Measurements from ENCODE around the gene C17orf107.

The C17orf107 gene

DNA sequence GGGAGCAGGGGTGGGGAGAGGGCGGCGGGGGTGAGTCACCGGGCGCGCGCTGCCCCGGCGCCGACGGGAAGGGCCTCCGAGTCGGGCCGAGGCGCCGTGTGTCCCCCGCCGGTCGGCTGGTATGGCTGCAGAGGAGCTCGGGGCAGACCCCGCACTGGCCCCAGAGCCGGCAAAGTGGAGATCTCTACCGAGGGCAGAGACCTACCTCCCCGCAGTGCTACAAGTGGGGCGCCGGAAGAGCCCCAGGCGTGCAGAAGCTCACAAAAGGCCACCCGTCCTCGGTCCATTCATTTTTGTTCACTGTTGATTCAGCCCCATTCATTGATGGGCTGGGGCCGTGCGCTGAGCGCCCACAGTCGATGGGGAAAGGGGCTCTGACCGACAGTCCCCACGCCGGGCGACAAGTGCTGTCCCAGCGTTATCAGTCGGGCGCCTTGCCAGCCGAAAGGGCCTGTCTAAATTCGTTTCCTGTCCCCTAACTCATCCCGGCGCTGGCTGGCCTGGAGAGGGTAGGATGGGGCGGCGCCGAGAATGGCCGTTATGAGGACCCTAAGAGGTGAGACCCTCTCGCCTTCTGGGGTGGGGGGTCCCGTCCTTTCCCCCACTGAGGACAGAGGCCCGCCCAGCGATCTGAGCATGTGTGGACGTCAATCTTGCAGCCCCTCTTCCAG lies 50.9 kb downstream of the C17orf107 start:
- no peak for FAIRE-seq

DNA sequence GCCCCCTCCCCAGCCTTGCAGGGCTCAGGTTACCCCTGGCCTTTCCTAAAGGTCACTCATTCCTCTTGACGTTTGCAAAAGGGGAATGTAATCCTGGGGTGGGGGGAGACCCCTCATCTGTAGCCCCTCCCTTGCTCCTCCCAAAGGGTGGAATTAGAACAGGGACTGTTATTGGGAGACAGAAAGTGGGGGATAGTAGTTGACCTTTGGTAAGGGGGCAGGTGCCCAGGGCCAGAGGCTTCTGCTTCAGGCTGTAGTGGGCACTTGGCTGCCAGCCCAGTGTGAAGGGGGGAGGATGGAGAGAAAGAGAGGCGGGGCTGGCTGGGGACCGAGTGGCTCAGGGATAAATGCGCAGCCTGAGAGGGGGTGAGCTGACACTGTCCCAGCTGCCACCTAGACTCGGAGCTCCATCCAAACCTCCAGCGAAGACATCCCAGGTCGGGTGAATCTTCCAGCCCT lies 51.4 kb downstream of the C17orf107 start, which contains the start of gene ENO3:
Gene ENO3, plus strand, starts transcription at position 374 of the 459 bp plus-strand sequence. CDS start 711 bp downstream, outside the sequence.
- no peak for FAIRE-seq

GRCh38 chr17:4951486-4951885 lies 52.1 kb downstream of the C17orf107 start:
- FAIRE-seq, result no peak

All from A204.1 (cell line).